Measurements from ENCODE around the gene APP. TPM values are rescaled to one million over a fixed set of nuclear protein-coding genes. Genes with fewer than 3 reads are reported as not detected.

The APP gene
- total RNA-seq, 1 experiment from 2014 or later = 472 TPM

DNA sequence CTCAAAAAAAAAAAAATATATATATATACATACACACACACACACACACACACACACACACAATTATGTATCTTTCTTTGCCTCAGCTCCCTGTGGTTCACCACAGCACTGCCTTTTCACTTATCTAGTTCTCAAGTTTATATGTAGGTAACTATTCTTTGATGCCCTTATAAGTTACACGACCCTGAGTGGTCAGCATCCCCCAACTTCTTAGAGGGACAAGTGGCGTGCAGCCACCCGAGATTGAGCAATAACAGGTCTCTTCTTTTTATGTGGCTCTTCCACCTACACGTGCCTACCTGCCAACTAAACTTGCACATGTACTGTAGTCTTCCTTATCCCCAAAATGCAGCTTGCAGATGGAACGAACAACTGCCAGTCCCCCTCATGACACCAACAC lies 315.0 kb downstream of the APP start:
- no peaks in the 10 kb centered on the region for H3K9me3 Mint-ChIP-seq (ENCODE audit: unreplicated experiment)
- H3K4me1 Mint-ChIP-seq (ENCODE audit: insufficient read depth, unreplicated experiment) = no peaks in the 10 kb centered on the region
- H3K4me3 Mint-ChIP-seq (ENCODE audit: unreplicated experiment) = no peak overlapping the region
- DNase-seq (ENCODE audit: unreplicated experiment) = no peak
- H3K27me3 Mint-ChIP-seq (ENCODE audit: insufficient read depth, unreplicated experiment) = no peaks in the 10 kb centered on the region
- no TSS peak for BruUV-seq (replicated peaks)
- CTCF ChIA-PET = interaction anchor here (0.6 to 1.5 kb wide), 2 partner anchors 10 to 97 kb away, joined by 3 to 4 read pairs; no protein-coding TSS in a partner anchor
- no peaks in the 10 kb centered on the region for H3K36me3 Mint-ChIP-seq (ENCODE audit: insufficient read depth, unreplicated experiment)
- intact Hi-C loops (cut with micrococcal nuclease) = no loop called here
- no peak overlapping the region for H3K27ac Mint-ChIP-seq (ENCODE audit: low read depth, unreplicated experiment)
- POLR2A ChIA-PET = no interaction called here
- TF ChIP-seq, protein P1, sequence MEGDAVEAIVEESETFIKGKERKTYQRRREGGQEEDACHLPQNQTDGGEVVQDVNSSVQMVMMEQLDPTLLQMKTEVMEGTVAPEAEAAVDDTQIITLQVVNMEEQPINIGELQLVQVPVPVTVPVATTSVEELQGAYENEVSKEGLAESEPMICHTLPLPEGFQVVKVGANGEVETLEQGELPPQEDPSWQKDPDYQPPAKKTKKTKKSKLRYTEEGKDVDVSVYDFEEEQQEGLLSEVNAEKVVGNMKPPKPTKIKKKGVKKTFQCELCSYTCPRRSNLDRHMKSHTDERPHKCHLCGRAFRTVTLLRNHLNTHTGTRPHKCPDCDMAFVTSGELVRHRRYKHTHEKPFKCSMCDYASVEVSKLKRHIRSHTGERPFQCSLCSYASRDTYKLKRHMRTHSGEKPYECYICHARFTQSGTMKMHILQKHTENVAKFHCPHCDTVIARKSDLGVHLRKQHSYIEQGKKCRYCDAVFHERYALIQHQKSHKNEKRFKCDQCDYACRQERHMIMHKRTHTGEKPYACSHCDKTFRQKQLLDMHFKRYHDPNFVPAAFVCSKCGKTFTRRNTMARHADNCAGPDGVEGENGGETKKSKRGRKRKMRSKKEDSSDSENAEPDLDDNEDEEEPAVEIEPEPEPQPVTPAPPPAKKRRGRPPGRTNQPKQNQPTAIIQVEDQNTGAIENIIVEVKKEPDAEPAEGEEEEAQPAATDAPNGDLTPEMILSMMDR (IDR thresholded peaks at IDR 0.05; ENCODE audit: unreplicated experiment) = no peak

DNA sequence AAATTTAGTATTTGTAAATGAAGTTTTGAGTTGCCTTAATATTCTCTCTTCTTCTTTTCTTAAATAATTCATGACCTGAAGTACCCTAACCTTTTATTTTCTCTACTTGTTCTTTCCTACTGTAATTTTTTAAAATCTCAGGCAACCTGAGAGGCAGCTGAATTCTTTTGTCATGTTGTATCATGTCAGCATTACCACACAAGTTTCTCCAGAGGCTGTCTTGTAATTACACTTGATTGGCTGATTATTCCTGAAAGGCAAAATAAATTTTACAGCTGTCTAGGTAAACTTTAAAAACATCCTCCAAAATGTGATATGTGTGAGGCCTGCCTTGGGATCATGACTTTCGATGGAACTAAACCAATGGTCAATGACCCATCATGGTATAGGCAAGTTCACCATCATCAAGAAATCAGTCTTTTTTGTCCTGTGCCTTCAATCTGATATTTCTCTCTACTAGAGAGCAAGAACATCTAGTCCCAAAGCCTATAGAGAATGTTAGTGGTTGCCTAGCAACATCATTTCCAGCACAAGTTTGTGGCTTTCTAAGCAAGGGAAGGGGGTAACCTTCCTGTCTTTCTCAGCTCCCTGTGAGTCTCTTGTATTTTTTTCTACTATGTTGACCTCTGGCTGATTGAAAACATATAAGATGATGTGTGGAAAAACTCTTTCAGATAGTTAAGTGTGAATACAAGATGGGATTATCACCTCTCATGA lies 320.3 kb downstream of the APP start:
- no peaks in the 10 kb centered on the region for H3K27me3 Mint-ChIP-seq (ENCODE audit: insufficient read depth, unreplicated experiment)
- ChIA-PET POLR2A (interaction anchor here (0.8 to 1.3 kb wide), 3 partner anchors 10 to 115 kb away, joined by 3 to 9 read pairs (median 3); partner anchors contain the start of genes ATP5PF and GABPA), CTCF (interaction anchor here (0.5 to 0.6 kb wide), 2 partner anchors 45 to 51 kb away, joined by 3 to 4 read pairs; no protein-coding TSS in a partner anchor)
- H3K9me3 Mint-ChIP-seq (ENCODE audit: unreplicated experiment) = peaks cover 10% of the 10 kb centered on the region
- no peak for DNase-seq (ENCODE audit: unreplicated experiment)
- no TSS peak for BruUV-seq (replicated peaks)
- TF ChIP-seq, protein P1 (IDR thresholded peaks at IDR 0.05; ENCODE audit: unreplicated experiment) = no peak
- H3K27ac Mint-ChIP-seq (ENCODE audit: low read depth, unreplicated experiment) = no peak overlapping the region
- no peak overlapping the region for H3K4me3 Mint-ChIP-seq (ENCODE audit: unreplicated experiment)
- H3K36me3 Mint-ChIP-seq (ENCODE audit: insufficient read depth, unreplicated experiment) = no peaks in the 10 kb centered on the region
- intact Hi-C loops (cut with micrococcal nuclease) = no loop called here
- H3K4me1 Mint-ChIP-seq (ENCODE audit: insufficient read depth, unreplicated experiment) = peaks cover 12% of the 10 kb centered on the region

DNA sequence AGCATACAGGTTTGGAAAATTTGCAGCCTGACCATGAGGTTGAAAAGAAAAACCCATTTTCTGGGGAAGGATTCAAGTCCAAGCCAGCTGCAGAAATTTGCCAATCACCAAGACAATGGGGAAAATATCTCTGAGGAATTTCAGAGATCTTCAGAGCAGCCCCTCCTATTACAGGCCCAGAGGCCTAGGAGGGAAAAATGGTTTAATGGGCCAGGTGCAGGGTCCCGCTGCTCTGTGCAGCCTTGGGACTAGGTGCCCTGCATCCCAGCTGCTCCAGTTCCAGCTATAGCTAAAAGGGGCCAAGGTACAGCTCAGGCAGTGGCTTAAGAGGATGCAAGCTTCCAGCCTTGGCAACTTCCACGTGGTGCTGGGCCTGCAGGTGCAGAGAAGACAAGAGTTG lies 322.3 kb downstream of the APP start:
- Mint-ChIP-seq H3K36me3 (ENCODE audit: insufficient read depth, unreplicated experiment) (no peaks in the 10 kb centered on the region), H3K27ac (ENCODE audit: low read depth, unreplicated experiment) (no peak overlapping the region), H3K27me3 (ENCODE audit: insufficient read depth, unreplicated experiment) (peaks cover 8% of the 10 kb centered on the region), H3K9me3 (ENCODE audit: unreplicated experiment) (peaks cover 10% of the 10 kb centered on the region), H3K4me1 (ENCODE audit: insufficient read depth, unreplicated experiment) (peaks cover 12% of the 10 kb centered on the region), H3K4me3 (ENCODE audit: unreplicated experiment) (no peak overlapping the region)
- intact Hi-C loops (cut with micrococcal nuclease) = no loop called here
- CTCF ChIA-PET = interaction anchor here (0.5 kb wide), 1 partner anchor 48 kb away, joined by 3 read pairs; no protein-coding TSS in a partner anchor
- DNase-seq (ENCODE audit: unreplicated experiment) = no peak
- POLR2A ChIA-PET = no interaction called here
- TF ChIP-seq, protein P1 (IDR thresholded peaks at IDR 0.05; ENCODE audit: unreplicated experiment) = no peak
- BruUV-seq (replicated peaks) = no TSS peak

DNA sequence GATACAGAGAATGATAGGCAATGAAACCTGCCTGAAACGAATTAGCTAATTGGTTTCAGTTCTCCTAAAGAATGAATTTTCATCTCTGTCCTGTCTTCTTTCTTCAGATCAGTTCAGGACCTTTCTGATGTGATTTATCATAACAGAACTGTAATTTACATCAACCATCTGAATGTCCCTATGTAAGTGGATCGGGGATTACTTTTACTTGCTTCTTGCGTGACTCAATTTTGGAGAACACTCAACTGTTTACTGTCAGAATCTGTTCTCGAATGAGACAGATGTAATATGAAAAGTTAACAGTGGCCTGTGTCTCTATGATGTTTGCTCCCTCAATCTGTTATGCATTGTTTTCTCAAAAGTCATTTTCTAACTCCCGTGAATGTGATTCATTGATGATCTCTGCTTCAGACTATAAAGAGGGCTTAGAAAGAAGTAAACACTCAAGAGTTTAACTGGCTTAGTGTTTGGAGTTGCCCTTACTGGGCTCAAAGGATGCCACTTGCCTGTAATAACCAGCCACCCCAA lies 324.8 kb downstream of the APP start:
- Mint-ChIP-seq H3K36me3 (ENCODE audit: insufficient read depth, unreplicated experiment) (no peaks in the 10 kb centered on the region), H3K4me3 (ENCODE audit: unreplicated experiment) (no peak overlapping the region), H3K27ac (ENCODE audit: low read depth, unreplicated experiment) (no peak overlapping the region), H3K9me3 (ENCODE audit: unreplicated experiment) (peaks cover 10% of the 10 kb centered on the region), H3K27me3 (ENCODE audit: insufficient read depth, unreplicated experiment) (peaks cover 24% of the 10 kb centered on the region), H3K4me1 (ENCODE audit: insufficient read depth, unreplicated experiment) (peaks cover 12% of the 10 kb centered on the region)
- TF ChIP-seq, protein P1 (IDR thresholded peaks at IDR 0.05; ENCODE audit: unreplicated experiment) = no peak
- DNase-seq (ENCODE audit: unreplicated experiment) = no peak
- intact Hi-C loops (cut with micrococcal nuclease) = no loop called here
- BruUV-seq (replicated peaks) = no TSS peak
- CTCF ChIA-PET = interaction anchor here (0.9 to 1.4 kb wide), 3 partner anchors 9 to 55 kb away, joined by 3 to 7 read pairs (median 4); no protein-coding TSS in a partner anchor
- POLR2A ChIA-PET = interaction anchor here (2.0 kb wide), 1 partner anchor 10 kb away, joined by 5 read pairs; no protein-coding TSS in a partner anchor
